H9 (cell line): ENCODE measurements around the gene DOCK1. TPM values are rescaled to one million over a fixed set of nuclear protein-coding genes. Genes with fewer than 3 reads are reported as not detected.
A peak's percentile ranks its signal among the peaks of the same experiment; 100 is the strongest.

Experiments used
- DNase-seq: peaks from one replicate; pipeline ENCODE4 v3.0.0-alpha.2; 2017
- H2AFZ ChIP-seq: one replicate; pipeline ENCODE4 v1.6.1; 2013; ENCODE audit warnings: mild to moderate bottlenecking, low read length, control low read depth, moderate library complexity
- H2AK5ac ChIP-seq: 2 replicates; pipeline ENCODE4 v1.6.1; 2013; ENCODE audit warnings: low read length, control low read depth, mixed read lengths; ENCODE audit not compliant: insufficient read length
- H2BK120ac ChIP-seq: one replicate; pipeline ENCODE4 v1.6.1; 2013; ENCODE audit warnings: low read depth, mild to moderate bottlenecking, low read length, control low read depth, inconsistent platforms; ENCODE audit not compliant: poor library complexity, severe bottlenecking
- H2BK12ac ChIP-seq: 2 replicates; pipeline ENCODE4 v1.6.1; 2013; ENCODE audit warnings: low read length, control low read depth, mixed read lengths, low read depth; ENCODE audit not compliant: insufficient read length
- H2BK15ac ChIP-seq: 2 replicates; pipeline ENCODE4 v1.6.1; 2013; ENCODE audit warnings: low read depth, low read length, control low read depth
- H2BK20ac ChIP-seq: one replicate; pipeline ENCODE4 v1.6.1; 2013; ENCODE audit warnings: low read depth, mild to moderate bottlenecking, low read length, control low read depth, inconsistent platforms; ENCODE audit not compliant: poor library complexity, severe bottlenecking
- H2BK5ac ChIP-seq: 2 replicates; pipeline ENCODE4 v1.6.1; 2013; ENCODE audit warnings: low read length, control low read depth, mixed read lengths; ENCODE audit not compliant: insufficient read length
- H3K14ac ChIP-seq: 2 replicates; pipeline ENCODE4 v1.6.1; 2013; ENCODE audit warnings: low read length, control low read depth; ENCODE audit not compliant: insufficient read depth
- H3K18ac ChIP-seq: 2 replicates; pipeline ENCODE4 v1.6.1; 2013; ENCODE audit warnings: low read depth, mild to moderate bottlenecking, mixed read lengths, low read length, control low read depth; ENCODE audit not compliant: insufficient read length
- H3K23ac ChIP-seq: 2 replicates; pipeline ENCODE4 v1.6.1; 2013; ENCODE audit warnings: low read length, control low read depth, mixed read lengths, low read depth; ENCODE audit not compliant: insufficient read length
- H3K23me2 ChIP-seq: 2 replicates; pipeline ENCODE4 v1.6.1; 2013; ENCODE audit warnings: low read depth, mild to moderate bottlenecking, mixed read lengths, low read length, control low read depth; ENCODE audit not compliant: insufficient read length, poor library complexity, severe bottlenecking
- H3K27ac ChIP-seq: 2 replicates; pipeline ENCODE4 v1.5.1; 2013; ENCODE audit warnings: low read length, control low read depth, mixed read lengths, low read depth; ENCODE audit not compliant: insufficient read length
- H3K27me3 ChIP-seq: 2 replicates; pipeline ENCODE4 v1.6.1; 2013; ENCODE audit warnings: low read length, control low read depth, inconsistent platforms; ENCODE audit not compliant: insufficient read depth
- H3K4ac ChIP-seq: 2 replicates; pipeline ENCODE4 v1.6.1; 2013; ENCODE audit warnings: low read depth, mild to moderate bottlenecking, control low read depth, inconsistent platforms, low read length, moderate library complexity
- H3K4me1 ChIP-seq: 2 replicates; pipeline ENCODE4 v1.6.1; 2013; ENCODE audit warnings: low read length, control low read depth, inconsistent platforms; ENCODE audit not compliant: insufficient read depth
- H3K4me2 ChIP-seq: 2 replicates; pipeline ENCODE4 v1.6.1; 2013; ENCODE audit warnings: low read length, control low read depth, mixed read lengths; ENCODE audit not compliant: insufficient read length, insufficient read depth
- H3K56ac ChIP-seq: 2 replicates; pipeline ENCODE4 v1.6.1; 2013; ENCODE audit warnings: low read depth, mild to moderate bottlenecking, mixed read lengths, low read length, control low read depth; ENCODE audit not compliant: insufficient read length
- H3K79me1 ChIP-seq: 2 replicates; pipeline ENCODE4 v1.6.1; 2013; ENCODE audit warnings: low read depth, mild to moderate bottlenecking, moderate library complexity, low read length, control low read depth, inconsistent platforms; ENCODE audit not compliant: insufficient read depth, poor library complexity, severe bottlenecking
- H3K79me2 ChIP-seq: 2 replicates; pipeline ENCODE4 v1.6.1; 2013; ENCODE audit warnings: low read length, control low read depth, inconsistent platforms; ENCODE audit not compliant: insufficient read depth
- H3K9ac ChIP-seq: 2 replicates; pipeline ENCODE4 v1.6.1; 2013; ENCODE audit warnings: low read length, control low read depth, mixed read lengths; ENCODE audit not compliant: insufficient read length; ENCODE audit errors: extremely low read depth
- H3K9me3 ChIP-seq: one replicate; pipeline ENCODE4 v1.6.1; 2013; ENCODE audit warnings: low read depth, low read length, inconsistent platforms; ENCODE audit not compliant: control insufficient read depth
- H3T11ph ChIP-seq: one replicate; pipeline ENCODE4 v1.6.1; 2013; ENCODE audit warnings: mild to moderate bottlenecking, low read length, control low read depth, inconsistent platforms
- H4K20me1 ChIP-seq: one replicate; pipeline ENCODE4 v1.6.1; 2013; ENCODE audit not compliant: control insufficient read depth, insufficient read length, insufficient read depth
- H4K5ac ChIP-seq: 2 replicates; pipeline ENCODE4 v1.6.1; 2013; ENCODE audit warnings: low read depth, mild to moderate bottlenecking, mixed read lengths, low read length, control low read depth; ENCODE audit not compliant: insufficient read length
- H4K8ac ChIP-seq: replicated peaks from 2 replicates; pipeline ENCODE4 v1.6.1; 2013; ENCODE audit warnings: low read length, control low read depth, mixed read lengths, low read depth; ENCODE audit not compliant: insufficient read length
- H4K91ac ChIP-seq: 2 replicates; pipeline ENCODE4 v1.6.1; 2013; ENCODE audit warnings: low read depth, mild to moderate bottlenecking, moderate library complexity, mixed read lengths, low read length, control low read depth; ENCODE audit not compliant: insufficient read length
- H3K27ac Mint-ChIP-seq, 3 experiments: 2 replicates in 2 of 3; 3 replicates in 1 of 3; pipeline ENCODE4 v1.8.0; 2020 to 2021; ENCODE audit warnings: mixed read lengths in 3 of 3, mild to moderate bottlenecking in 1 of 3, moderate library complexity in 1 of 3
- H3K27me3 Mint-ChIP-seq: 2 replicates; pipeline ENCODE4 v1.8.0; 2021; ENCODE audit warnings: low read depth, mild to moderate bottlenecking, moderate library complexity, mixed read lengths
- H3K36me3 Mint-ChIP-seq, 3 experiments: 2 replicates in 2 of 3; 3 replicates in 1 of 3; pipeline ENCODE4 v1.8.0; 2020 to 2021; ENCODE audit warnings: low read depth in 3 of 3, mixed read lengths in 3 of 3; ENCODE audit not compliant: insufficient read depth in 1 of 3
- H3K4me1 Mint-ChIP-seq, 2 experiments: 2 replicates each; pipeline ENCODE4 v1.8.0; 2020; ENCODE audit warnings: mixed read lengths in 2 of 2
- H3K4me3 Mint-ChIP-seq, 2 experiments: 2 replicates in 1 of 2; 3 replicates in 1 of 2; pipeline ENCODE4 v1.8.0; 2020 to 2021; ENCODE audit warnings: mild to moderate bottlenecking in 2 of 2, mixed read lengths in 2 of 2, moderate library complexity in 1 of 2
- H3K9me3 Mint-ChIP-seq, 2 experiments: 2 replicates in 1 of 2; 3 replicates in 1 of 2; pipeline ENCODE4 v1.8.0; 2020; ENCODE audit warnings: mild to moderate bottlenecking in 2 of 2, mixed read lengths in 2 of 2, moderate library complexity in 1 of 2
- CTCF ChIP-seq: fragments of 200-600 bp; sonication (generic); conservative IDR thresholded peaks from 3 replicates; pipeline ENCODE4 v1.8.0; 2021; ENCODE audit warnings: antibody characterized with exemption, mild to moderate bottlenecking
- WGBS: extraction: QIAGEN DNeasy Blood & Tissue Kit; methylation state at CpG from one replicate; pipeline ENCODE4 v1.1.7; 2013; ENCODE audit warnings: missing lambda C conversion rate, low lambda C conversion rate, mixed read lengths; ENCODE audit not compliant: insufficient read length; ENCODE audit errors: extremely low coverage; 5-methylcytosine and 5-hydroxymethylcytosine counted together
- total RNA-seq: library from RNA; stranded (reverse); gene quantifications from 2 replicates; pipeline ENCODE4 v1.2.1, GENCODE V29; 2021

DOCK1 gene
- total RNA-seq, 1 experiment from 2014 or later = 57.0 TPM

DNA sequence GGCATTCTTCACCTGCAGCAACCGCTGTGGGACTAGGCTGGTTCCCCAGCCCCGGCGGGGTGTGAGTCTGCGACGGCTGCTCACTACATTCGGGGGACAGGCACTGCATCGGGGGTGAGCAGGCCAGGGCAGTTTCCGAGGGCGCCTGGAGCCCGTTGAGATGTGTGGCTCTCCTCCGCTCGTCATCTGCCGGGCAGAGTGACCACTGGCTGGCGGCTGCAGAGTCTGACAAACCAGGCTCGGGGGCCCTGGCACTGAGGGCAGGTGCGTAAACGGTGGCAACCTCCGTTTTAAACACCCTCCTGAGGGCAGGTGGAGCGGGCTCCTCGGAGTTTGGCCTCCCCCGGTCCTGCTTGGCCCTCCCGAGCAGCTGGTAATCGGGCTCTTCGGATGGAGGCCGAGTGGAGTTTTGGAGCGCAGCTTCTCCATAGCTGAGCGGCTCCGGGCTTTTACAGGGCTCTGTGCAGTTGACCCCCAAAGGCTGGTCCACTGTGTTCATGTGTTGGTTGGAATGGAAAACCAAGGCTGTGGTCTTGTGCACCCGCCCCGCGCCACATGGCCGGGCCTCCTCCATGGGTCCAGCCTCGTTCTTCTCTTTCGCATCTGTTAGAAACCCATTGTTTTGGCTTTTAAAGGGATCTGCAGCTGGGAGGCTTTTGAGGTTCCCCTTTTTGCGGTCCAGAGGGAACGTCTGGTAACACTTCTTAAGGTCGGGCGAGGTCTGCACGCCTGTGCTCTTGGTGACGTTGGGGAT lies 270.3 kb downstream of the DOCK1 start:
- Mint-ChIP-seq H3K27ac (peak overlapping the region in 2 of 3 experiments; percentile 25 to 77; a peak in 2 of 7 replicates), H3K4me3 (no peak overlapping the region), H3K9me3 (no peaks in the 10 kb centered on the region), H3K4me1 (peaks cover 3 to 8% of the 10 kb centered on the region in 2 experiments; a peak in 3 of 4 replicates), H3K36me3 (peaks cover 0 to 2% (median 2%) of the 10 kb centered on the region in 3 experiments; a peak in 2 of 7 replicates), H3K27me3 (no peaks in the 10 kb centered on the region)
- no peak for DNase-seq
- no peak overlapping the region for H2BK12ac ChIP-seq
- H4K91ac ChIP-seq = no peak overlapping the region
- no peak overlapping the region for H2BK5ac ChIP-seq
- no peaks in the 10 kb centered on the region for H3K79me2 ChIP-seq
- no peaks in the 10 kb centered on the region for H3K23me2 ChIP-seq
- no peak overlapping the region for H4K5ac ChIP-seq
- no peak overlapping the region for H3K18ac ChIP-seq
- H3K4ac ChIP-seq = no peak overlapping the region
- no peaks in the 10 kb centered on the region for H3K79me1 ChIP-seq
- H3T11ph ChIP-seq = no peak overlapping the region
- no peaks in the 10 kb centered on the region for H3K4me1 ChIP-seq
- no peaks in the 10 kb centered on the region for H4K20me1 ChIP-seq
- no peak overlapping the region for H2BK120ac ChIP-seq
- no peak overlapping the region for H2AFZ ChIP-seq
- no CpG with 5 or more reads among the region's 40 CpGs for WGBS
- H2BK20ac ChIP-seq = no peak overlapping the region
- no peaks in the 10 kb centered on the region for H3K9me3 ChIP-seq
- H3K14ac ChIP-seq = no peak overlapping the region
- no peak for TF ChIP-seq CTCF
- no peak overlapping the region for H3K9ac ChIP-seq
- H3K27ac ChIP-seq = no peak overlapping the region
- no peak overlapping the region for H4K8ac ChIP-seq
- no peak overlapping the region for H2AK5ac ChIP-seq
- H2BK15ac ChIP-seq = no peak overlapping the region
- H3K27me3 ChIP-seq = no peaks in the 10 kb centered on the region
- H3K23ac ChIP-seq = no peak overlapping the region
- H3K56ac ChIP-seq = no peak overlapping the region
- no peak overlapping the region for H3K4me2 ChIP-seq
